ENCODE measurements around the gene ADAMTSL1. TPM values are rescaled to one million over a fixed set of nuclear protein-coding genes. Genes with fewer than 3 reads are reported as not detected.

ADAMTSL1 gene
- total and polyA plus RNA-seq, 9 of the 15 experiments (the other 6 are each of a cell fraction or from before 2014, with no cell fraction given), result 0.01 TPM; not detected in 8

DNA sequence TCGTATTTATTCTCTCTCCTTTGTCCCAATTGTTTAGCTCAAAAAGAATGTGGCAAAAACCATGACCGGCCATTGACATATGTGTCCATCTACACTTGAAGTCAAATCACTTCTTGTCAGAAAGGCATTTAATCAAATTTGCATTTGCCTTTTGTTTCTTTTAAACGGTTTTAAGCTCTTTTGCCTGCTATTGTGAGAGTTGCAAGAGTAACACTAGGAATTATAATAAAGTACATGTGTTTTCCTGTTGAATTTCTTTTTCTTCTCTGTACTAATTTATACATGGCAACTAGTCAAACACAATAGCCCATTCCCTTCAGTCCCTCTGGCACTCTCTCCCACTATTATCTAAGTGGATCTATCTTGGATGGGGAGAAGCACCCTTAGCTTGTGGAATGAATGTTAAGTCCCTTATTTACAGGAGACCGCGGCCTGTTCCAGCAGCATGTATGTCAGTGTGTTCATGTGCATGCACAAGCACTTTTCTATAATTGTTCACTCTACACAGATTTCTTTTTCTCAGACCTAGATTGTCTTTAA is 3.2 kb downstream of the ADAMTSL1 start:
- ATAC-seq, result no peak
- no peaks in the 10 kb centered on the region for H3K4me1 ChIP-seq (replicated peaks in 1 of 2; ENCODE audit: control insufficient read depth in 2 of 2, insufficient read depth in 2 of 2, low read length in 2 of 2)
- no peak overlapping the region for H3K27ac ChIP-seq (ENCODE audit: extremely low read depth, low read depth, low read length)
- H3K9me3 ChIP-seq (replicated peaks; ENCODE audit: control insufficient read depth, insufficient read depth, low read depth, low read length), result no peaks in the 10 kb centered on the region
- H3K27me3 ChIP-seq (ENCODE audit: control insufficient read depth in 2 of 2, insufficient read depth in 2 of 2, low read length in 2 of 2), result no peaks in the 10 kb centered on the region
- no peaks in the 10 kb centered on the region for H3K36me3 ChIP-seq (ENCODE audit: control insufficient read depth, insufficient read depth, low read length)
- H3K9ac ChIP-seq (ENCODE audit: insufficient read depth in 1 of 2, low read depth in 2 of 2, low read length in 2 of 2), result no peak overlapping the region
- H3K4me3 ChIP-seq, result no peak overlapping the region
- in situ Hi-C loops (cut with MboI), result no loop called here
- H2AFZ ChIP-seq (ENCODE audit: low read depth, low read length), result no peak overlapping the region
- H3K9me1 ChIP-seq (ENCODE audit: control insufficient read depth, insufficient read depth, low read length), result no peaks in the 10 kb centered on the region
- H3K4me2 ChIP-seq (ENCODE audit: insufficient read depth, low read length), result no peak overlapping the region
- no TSS peak for BruUV-seq (replicated peaks)
- no peaks in the 10 kb centered on the region for H3K79me2 ChIP-seq (ENCODE audit: control insufficient read depth, insufficient read depth, low read length)
- FAIRE-seq, result no peak
- H4K20me1 ChIP-seq (replicated peaks; ENCODE audit: control insufficient read depth, insufficient read depth, low read length), result no peaks in the 10 kb centered on the region
- TF ChIP-seq, protein P1, sequence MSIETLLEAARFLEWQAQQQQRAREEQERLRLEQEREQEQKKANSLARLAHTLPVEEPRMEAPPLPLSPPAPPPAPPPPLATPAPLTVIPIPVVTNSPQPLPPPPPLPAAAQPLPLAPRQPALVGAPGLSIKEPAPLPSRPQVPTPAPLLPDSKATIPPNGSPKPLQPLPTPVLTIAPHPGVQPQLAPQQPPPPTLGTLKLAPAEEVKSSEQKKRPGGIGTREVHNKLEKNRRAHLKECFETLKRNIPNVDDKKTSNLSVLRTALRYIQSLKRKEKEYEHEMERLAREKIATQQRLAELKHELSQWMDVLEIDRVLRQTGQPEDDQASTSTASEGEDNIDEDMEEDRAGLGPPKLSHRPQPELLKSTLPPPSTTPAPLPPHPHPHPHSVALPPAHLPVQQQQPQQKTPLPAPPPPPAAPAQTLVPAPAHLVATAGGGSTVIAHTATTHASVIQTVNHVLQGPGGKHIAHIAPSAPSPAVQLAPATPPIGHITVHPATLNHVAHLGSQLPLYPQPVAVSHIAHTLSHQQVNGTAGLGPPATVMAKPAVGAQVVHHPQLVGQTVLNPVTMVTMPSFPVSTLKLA (conservative IDR thresholded peaks at IDR 0.05), result no peak
- no peak for TF ChIP-seq NFIC (IDR thresholded peaks at IDR 0.05)
- no peak for TF ChIP-seq NBN (IDR thresholded peaks at IDR 0.05; ENCODE audit: low read depth)
- TF ChIP-seq, protein P2, sequence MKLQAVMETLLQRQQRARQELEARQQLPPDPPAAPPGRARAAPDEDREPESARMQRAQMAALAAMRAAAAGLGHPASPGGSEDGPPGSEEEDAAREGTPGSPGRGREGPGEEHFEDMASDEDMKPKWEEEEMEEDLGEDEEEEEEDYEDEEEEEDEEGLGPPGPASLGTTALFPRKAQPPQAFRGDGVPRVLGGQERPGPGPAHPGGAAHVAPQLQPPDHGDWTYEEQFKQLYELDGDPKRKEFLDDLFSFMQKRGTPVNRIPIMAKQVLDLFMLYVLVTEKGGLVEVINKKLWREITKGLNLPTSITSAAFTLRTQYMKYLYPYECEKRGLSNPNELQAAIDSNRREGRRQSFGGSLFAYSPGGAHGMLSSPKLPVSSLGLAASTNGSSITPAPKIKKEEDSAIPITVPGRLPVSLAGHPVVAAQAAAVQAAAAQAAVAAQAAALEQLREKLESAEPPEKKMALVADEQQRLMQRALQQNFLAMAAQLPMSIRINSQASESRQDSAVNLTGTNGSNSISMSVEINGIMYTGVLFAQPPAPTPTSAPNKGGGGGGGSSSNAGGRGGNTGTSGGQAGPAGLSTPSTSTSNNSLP (IDR thresholded peaks at IDR 0.05; ENCODE audit: borderline replicate concordance, low read depth, low read length), result no peak
- intact Hi-C loops (cut with micrococcal nuclease), result no loop called here
- no peak for DNase-seq (ENCODE audit: extremely low read depth in 1 of 4, low spot score in 3 of 4)
- POLR2A ChIA-PET, result no interaction called here
- CTCF ChIA-PET (ENCODE audit: low intra/inter-chr PET ratio), result no interaction called here
- 0% methylated on average over 5 of the region's 5 CpGs for WGBS (ENCODE audit: insufficient coverage, low coverage, missing lambda C conversion rate)

Data from K562 (cell line).